Measurements from ENCODE around the gene IFNA16. TPM values are rescaled to one million over a fixed set of nuclear protein-coding genes. Genes with fewer than 3 reads are reported as not detected.

IFNA16 gene
- total RNA-seq (2022; extraction: Qiagen RNA extraction) = not detected in 5 replicates

GRCh38 chr9:21217211-21217610, at the start of gene IFNA16:
Gene IFNA16 (minus strand): TSS chr9:21217311. CDS start chr9:21217305, 6 bp downstream.

GRCh38 chr9:21239911-21240310, 22.8 kb upstream of the IFNA16 start, which contains the start of gene IFNA14:
Gene IFNA14 (minus strand): TSS chr9:21240005. CDS start chr9:21239935, 70 bp downstream.

GRCh38 chr9:21228122-21228521, 11.0 kb upstream of the IFNA16 start, which contains the start of gene IFNA17:
Gene IFNA17 (minus strand): TSS chr9:21228222. CDS start chr9:21228173, 49 bp downstream.

GRCh38 chr9:21207043-21207442, 10.1 kb downstream of the IFNA16 start, which contains the start of gene IFNA10:
Gene IFNA10 (minus strand): TSS chr9:21207143. CDS start chr9:21207097, 46 bp downstream.

GRCh38 chr9:21202105-21202504, 15.0 kb downstream of the IFNA16 start, which contains the start of gene IFNA7:
Gene IFNA7 (minus strand): TSS chr9:21202205. CDS start chr9:21202165, 40 bp downstream.

GRCh38 chr9:21187487-21187886, 29.6 kb downstream of the IFNA16 start, which contains the start of gene IFNA4:
Gene IFNA4 (minus strand): TSS chr9:21187587. CDS start chr9:21187531, 56 bp downstream.

GRCh38 chr9:21166560-21166959, 50.6 kb downstream of the IFNA16 start, which contains the start of gene IFNA21:
Gene IFNA21 (minus strand): TSS chr9:21166660. CDS start chr9:21166612, 48 bp downstream.

Other genes with a start within 250 kb of the IFNA16 start
- 0.85 to 1.3 TPM (median 1.0 TPM) in 5 replicates for gene HACD4, start 185.7 kb downstream of the IFNA16 start, total RNA-seq (2022; extraction: Qiagen RNA extraction)
- gene IFNB1, start 139.4 kb downstream of the IFNA16 start, total RNA-seq (2022; extraction: Qiagen RNA extraction) = 0.10 TPM in 1 of 5 replicates, not detected in the others
- gene IFNW1, start 75.5 kb downstream of the IFNA16 start, total RNA-seq (2022; extraction: Qiagen RNA extraction) = not detected in 5 replicates
- not detected in 5 replicates for gene IFNA21, start 50.7 kb downstream of the IFNA16 start, total RNA-seq (2022; extraction: Qiagen RNA extraction)
- gene IFNA4, start 29.7 kb downstream of the IFNA16 start, total RNA-seq (2022; extraction: Qiagen RNA extraction) = not detected in 5 replicates
- gene IFNA7, start 15.1 kb downstream of the IFNA16 start, total RNA-seq (2022; extraction: Qiagen RNA extraction) = not detected in 5 replicates
- not detected in 5 replicates for gene IFNA10, start 10.2 kb downstream of the IFNA16 start, total RNA-seq (2022; extraction: Qiagen RNA extraction)
- gene IFNA17, start 10.9 kb upstream of the IFNA16 start, total RNA-seq (2022; extraction: Qiagen RNA extraction) = not detected in 5 replicates
- gene IFNA14, start 22.7 kb upstream of the IFNA16 start, total RNA-seq (2022; extraction: Qiagen RNA extraction) = not detected in 5 replicates
- gene IFNA5, start 88.0 kb upstream of the IFNA16 start, total RNA-seq (2022; extraction: Qiagen RNA extraction) = not detected in 5 replicates
- 15.3 to 21.4 TPM (median 19.5 TPM) in 5 replicates for gene KLHL9, start 118.1 kb upstream of the IFNA16 start, total RNA-seq (2022; extraction: Qiagen RNA extraction)
- gene IFNA6, start 133.6 kb upstream of the IFNA16 start, total RNA-seq (2022; extraction: Qiagen RNA extraction) = not detected in 5 replicates
- not detected in 5 replicates for gene IFNA13, start 150.7 kb upstream of the IFNA16 start, total RNA-seq (2022; extraction: Qiagen RNA extraction)
- gene IFNA2, start 168.1 kb upstream of the IFNA16 start, total RNA-seq (2022; extraction: Qiagen RNA extraction) = not detected in 5 replicates
- gene IFNA8, start 191.8 kb upstream of the IFNA16 start, total RNA-seq (2022; extraction: Qiagen RNA extraction) = not detected in 5 replicates
- not detected in 5 replicates for gene IFNA1, start 223.1 kb upstream of the IFNA16 start, total RNA-seq (2022; extraction: Qiagen RNA extraction)

Data from A549 treated with dexamethasone at 1 μM for 4 hours (cell line).